NB4 (cell line): ENCODE results near the gene MRPS22.

Experiments
- DNase-seq: peaks from one replicate; pipeline ENCODE4 v3.0.0; 2010; ENCODE audit warnings: low read depth
- H3K4me3 ChIP-seq: one replicate; pipeline ENCODE4 v1.5.1; 2011; ENCODE audit warnings: mild to moderate bottlenecking, low read depth, low read length, moderate library complexity
- CTCF ChIP-seq: IDR thresholded peaks from one replicate; pipeline ENCODE4 v1.5.1; 2012; ENCODE audit warnings: low read depth, low read length
- MAX ChIP-seq: IDR thresholded peaks from 2 replicates; pipeline ENCODE4 v1.6.1; 2011; ENCODE audit warnings: low read depth, low read length
- MYC ChIP-seq: IDR thresholded peaks from 2 replicates; pipeline ENCODE4 v1.6.1; 2011; ENCODE audit warnings: low read depth, low read length
- POLR2A ChIP-seq: IDR thresholded peaks from 2 replicates; pipeline ENCODE4 v1.6.1; 2011; ENCODE audit warnings: mild to moderate bottlenecking; ENCODE audit not compliant: insufficient read length; ENCODE audit errors: extremely low read depth

The MRPS22 gene

GRCh38 chr3:139313921-139314320 lies 29.9 kb upstream of the MRPS22 start:
- no peak overlapping the region for H3K4me3 ChIP-seq
- DNase-seq = no peak
- TF ChIP-seq POLR2A = no peak
- no peak for TF ChIP-seq MYC
- TF ChIP-seq CTCF = no peak
- no peak for TF ChIP-seq MAX

GRCh38 chr3:139317215-139317614 lies 26.6 kb upstream of the MRPS22 start:
- no peak overlapping the region for H3K4me3 ChIP-seq
- no peak for TF ChIP-seq POLR2A
- TF ChIP-seq MAX = no peak
- no peak for TF ChIP-seq CTCF
- TF ChIP-seq MYC = no peak
- DNase-seq = no peak

- DNase-seq = no peak
- no peak overlapping the region for H3K4me3 ChIP-seq
- TF ChIP-seq CTCF = no peak
Observed at GRCh38 chr3:139317660-139318430, 26.0 kb upstream of the MRPS22 start.

- DNase-seq = no peak
- no peak for TF ChIP-seq POLR2A
- no peak for TF ChIP-seq MYC
- TF ChIP-seq CTCF = no peak
- no peak for TF ChIP-seq MAX
- H3K4me3 ChIP-seq = no peak overlapping the region
Observed at GRCh38 chr3:139318431-139318816, 25.4 kb upstream of the MRPS22 start.

- no peak for DNase-seq
- no peak for TF ChIP-seq CTCF
- no peak for TF ChIP-seq POLR2A
- no peak for TF ChIP-seq MAX
- no peak overlapping the region for H3K4me3 ChIP-seq
Observed at GRCh38 chr3:139318826-139319225, 25.0 kb upstream of the MRPS22 start.
